Fibroblast of lung (primary cell): ENCODE data around the gene LOXL4. TPM values are rescaled to one million over a fixed set of nuclear protein-coding genes. Genes with fewer than 3 reads are reported as not detected.

Source experiments
- DNase-seq, 2 donors: peaks; one replicate each; pipeline versions ENCODE4 v3.0.0 to v3.0.0-alpha.2; 2010; ENCODE audit warnings: low read depth in 2 of 2
- H2AFZ ChIP-seq: 2 replicates; pipeline ENCODE4 v1.5.1; 2012; ENCODE audit warnings: low read length, control low read depth, inconsistent platforms
- H3K27ac ChIP-seq: 2 replicates; pipeline ENCODE4 v1.5.1; 2011; ENCODE audit warnings: low read length, control low read depth; ENCODE audit not compliant: insufficient read depth
- H3K27me3 ChIP-seq: 2 replicates; pipeline ENCODE4 v1.5.1; 2011; ENCODE audit warnings: mild to moderate bottlenecking, low read length; ENCODE audit not compliant: control insufficient read depth, insufficient read depth
- H3K36me3 ChIP-seq: 2 replicates; pipeline ENCODE4 v1.5.1; 2011; ENCODE audit warnings: low read length; ENCODE audit not compliant: control insufficient read depth, insufficient read depth
- H3K4me1 ChIP-seq: 2 replicates; pipeline ENCODE4 v1.5.1; 2011; ENCODE audit warnings: low read length; ENCODE audit not compliant: control insufficient read depth, insufficient read depth; ENCODE audit errors: extremely low read depth
- H3K4me2 ChIP-seq: 2 replicates; pipeline ENCODE4 v1.5.1; 2011; ENCODE audit warnings: low read length, control low read depth; ENCODE audit not compliant: insufficient read depth; ENCODE audit errors: extremely low read depth
- H3K4me3 ChIP-seq, 4 experiments: fragments of 200-600 bp in 1 of 4; sonication (generic) in 1 of 4; replicated peaks in 1 of 4; 2 replicates each; pipeline ENCODE4 v1.5.1; 2011 to 2016; ENCODE audit warnings: low read length in 4 of 4, low read depth in 3 of 4, mild to moderate bottlenecking in 3 of 4, control low read depth in 2 of 4, inconsistent platforms in 1 of 4, mixed read lengths in 1 of 4; ENCODE audit not compliant: insufficient read depth in 1 of 4; ENCODE audit errors: control extremely low read depth in 1 of 4
- H3K79me2 ChIP-seq: 2 replicates; pipeline ENCODE4 v1.5.1; 2012; ENCODE audit warnings: mild to moderate bottlenecking, low read length, inconsistent platforms; ENCODE audit not compliant: control insufficient read depth, insufficient read depth
- H3K9ac ChIP-seq: 2 replicates; pipeline ENCODE4 v1.5.1; 2011; ENCODE audit warnings: mild to moderate bottlenecking, low read length, control low read depth; ENCODE audit not compliant: insufficient read depth
- H3K9me3 ChIP-seq: 2 replicates; pipeline ENCODE4 v1.5.1; 2012; ENCODE audit warnings: low read depth, low read length; ENCODE audit not compliant: control insufficient read depth, insufficient read depth
- H4K20me1 ChIP-seq: 2 replicates; pipeline ENCODE4 v1.5.1; 2011; ENCODE audit warnings: low read length; ENCODE audit not compliant: control insufficient read depth, insufficient read depth; ENCODE audit errors: extremely low read depth
- EZH2 ChIP-seq: IDR thresholded peaks from 2 replicates; pipeline ENCODE4 v1.5.1; 2012; ENCODE audit warnings: low read length, control low read depth, mild to moderate bottlenecking; ENCODE audit errors: missing control alignments
- polyA plus RNA-seq, 2 donors: library from polyadenylated mRNA; depleted of rRNA in 1 of 2; stranded (reverse) in 1 of 2; unstranded in 1 of 2; fragments of >200 nt; gene quantifications; 2 replicates each; pipeline ENCODE4 v1.2.1, GENCODE V29; 2011 to 2012; ENCODE audit warnings: missing spikeins in 1 of 2
- total RNA-seq: library from RNA; depleted of rRNA; stranded (reverse); fragments of >200 nt; gene quantifications from 2 replicates; pipeline ENCODE4 v1.2.1, GENCODE V29; 2014
- TF ChIP-seq, protein P1 (sequence below), 2 donors: IDR thresholded peaks in 1 of 2; conservative IDR thresholded peaks in 1 of 2; 1 replicate in 1 of 2; 2 replicates in 1 of 2; pipeline ENCODE4 v1.5.1; 2011 to 2012; ENCODE audit warnings: low read length in 2 of 2, control low read depth in 1 of 2, inconsistent platforms in 1 of 2, low read depth in 1 of 2, mild to moderate bottlenecking in 1 of 2

LOXL4 gene
- total and polyA plus RNA-seq, 2 donors (not counting 1 experiment from before 2014, with no cell fraction given), result 73.0 to 75.1 TPM

DNA sequence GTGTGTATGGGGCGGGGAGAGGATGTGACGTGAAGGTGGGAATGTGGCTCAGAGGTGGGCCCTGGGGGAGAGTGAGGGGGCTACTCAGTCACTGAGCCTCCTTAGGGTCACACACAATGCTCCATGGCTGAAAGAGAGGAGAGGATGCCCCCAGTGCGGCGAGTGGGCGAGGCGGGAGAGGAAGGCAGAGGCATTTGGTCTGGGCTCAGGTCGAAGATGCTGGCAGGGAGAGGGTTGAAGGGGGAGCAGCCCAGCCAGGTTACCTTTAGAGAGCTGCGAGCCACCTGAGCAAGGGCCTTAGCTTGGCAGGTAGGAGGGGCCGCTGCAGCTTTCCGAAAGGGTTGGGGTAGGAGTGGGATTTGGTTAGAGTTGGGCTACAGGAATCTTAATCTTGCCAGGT, 4.7 kb upstream of the LOXL4 start:
- H3K4me1 ChIP-seq, result peaks cover 18% of the 10 kb centered on the region
- H3K4me2 ChIP-seq, result no peak overlapping the region
- DNase-seq, result no peak
- H3K9ac ChIP-seq, result no peak overlapping the region
- H3K36me3 ChIP-seq, result no peaks in the 10 kb centered on the region
- no peak overlapping the region for H2AFZ ChIP-seq
- H3K27me3 ChIP-seq, result peaks cover 9% of the 10 kb centered on the region
- no peak overlapping the region for H3K27ac ChIP-seq
- TF ChIP-seq EZH2, result no peak
- TF ChIP-seq, protein P1, sequence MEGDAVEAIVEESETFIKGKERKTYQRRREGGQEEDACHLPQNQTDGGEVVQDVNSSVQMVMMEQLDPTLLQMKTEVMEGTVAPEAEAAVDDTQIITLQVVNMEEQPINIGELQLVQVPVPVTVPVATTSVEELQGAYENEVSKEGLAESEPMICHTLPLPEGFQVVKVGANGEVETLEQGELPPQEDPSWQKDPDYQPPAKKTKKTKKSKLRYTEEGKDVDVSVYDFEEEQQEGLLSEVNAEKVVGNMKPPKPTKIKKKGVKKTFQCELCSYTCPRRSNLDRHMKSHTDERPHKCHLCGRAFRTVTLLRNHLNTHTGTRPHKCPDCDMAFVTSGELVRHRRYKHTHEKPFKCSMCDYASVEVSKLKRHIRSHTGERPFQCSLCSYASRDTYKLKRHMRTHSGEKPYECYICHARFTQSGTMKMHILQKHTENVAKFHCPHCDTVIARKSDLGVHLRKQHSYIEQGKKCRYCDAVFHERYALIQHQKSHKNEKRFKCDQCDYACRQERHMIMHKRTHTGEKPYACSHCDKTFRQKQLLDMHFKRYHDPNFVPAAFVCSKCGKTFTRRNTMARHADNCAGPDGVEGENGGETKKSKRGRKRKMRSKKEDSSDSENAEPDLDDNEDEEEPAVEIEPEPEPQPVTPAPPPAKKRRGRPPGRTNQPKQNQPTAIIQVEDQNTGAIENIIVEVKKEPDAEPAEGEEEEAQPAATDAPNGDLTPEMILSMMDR (conservative IDR thresholded peaks at IDR 0.05 in 1 of 2, IDR thresholded peaks at IDR 0.05 in 1 of 2; ENCODE audit: low read depth in 1 of 2, low read length in 2 of 2), result no peak
- H3K79me2 ChIP-seq, result no peaks in the 10 kb centered on the region
- no peaks in the 10 kb centered on the region for H3K9me3 ChIP-seq
- H4K20me1 ChIP-seq, result no peaks in the 10 kb centered on the region
- H3K4me3 ChIP-seq, result no peak overlapping the region

GRCh38 chr10:98272245-98272644, 4.3 kb upstream of the LOXL4 start:
- Histone ChIP-seq H3K27me3 (peaks cover 9% of the 10 kb centered on the region), H3K4me1 (peaks cover 18% of the 10 kb centered on the region), H3K9me3 (no peaks in the 10 kb centered on the region), H3K4me2 (no peak overlapping the region), H2AFZ (no peak overlapping the region), H3K9ac (no peak overlapping the region), H4K20me1 (no peaks in the 10 kb centered on the region), H3K79me2 (no peaks in the 10 kb centered on the region), H3K4me3 (no peak overlapping the region), H3K36me3 (no peaks in the 10 kb centered on the region), H3K27ac (no peak overlapping the region)
- no peak for DNase-seq
- TF ChIP-seq, protein P1 (conservative IDR thresholded peaks at IDR 0.05 in 1 of 2, IDR thresholded peaks at IDR 0.05 in 1 of 2; ENCODE audit: low read depth in 1 of 2, low read length in 2 of 2), result no peak
- no peak for TF ChIP-seq EZH2

DNA sequence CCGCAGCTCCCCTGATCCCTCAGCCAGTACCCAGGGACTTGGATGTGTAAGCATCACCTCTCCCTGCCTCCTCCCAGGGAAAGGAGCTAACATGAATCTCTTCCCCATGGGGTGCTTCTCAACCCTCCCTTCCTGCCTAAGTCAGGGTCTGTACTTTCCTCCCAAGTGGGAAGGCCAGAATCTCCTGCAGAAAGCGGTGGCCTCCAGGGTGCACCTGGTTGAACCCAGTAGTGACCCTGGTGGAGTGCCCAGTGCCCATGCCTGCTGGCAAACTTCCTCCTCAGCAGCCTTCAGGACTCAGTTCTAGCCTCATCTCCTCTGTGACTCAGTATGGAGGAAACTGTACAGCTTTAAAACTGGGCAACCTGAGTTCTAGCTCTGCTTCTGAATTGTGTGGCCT, 2.8 kb upstream of the LOXL4 start:
- Histone ChIP-seq H3K27me3 (peaks cover 9% of the 10 kb centered on the region), H3K79me2 (no peaks in the 10 kb centered on the region), H4K20me1 (no peaks in the 10 kb centered on the region), H3K27ac (no peak overlapping the region), H3K9ac (no peak overlapping the region), H3K9me3 (no peaks in the 10 kb centered on the region), H3K36me3 (no peaks in the 10 kb centered on the region), H2AFZ (no peak overlapping the region), H3K4me2 (no peak overlapping the region), H3K4me1 (peaks cover 25% of the 10 kb centered on the region), H3K4me3 (no peak overlapping the region)
- no peak for TF ChIP-seq EZH2
- TF ChIP-seq, protein P1 (conservative IDR thresholded peaks at IDR 0.05 in 1 of 2, IDR thresholded peaks at IDR 0.05 in 1 of 2; ENCODE audit: low read depth in 1 of 2, low read length in 2 of 2), result no peak
- DNase-seq, result no peak
